ENCODE results near the gene PSEN1. TPM values are rescaled to one million over a fixed set of nuclear protein-coding genes. Genes with fewer than 3 reads are reported as not detected.

The PSEN1 gene
- total and polyA plus RNA-seq, 2 of the 8 experiments (the other 6 are each of a cell fraction or from before 2014, with no cell fraction given): 10.1 to 38.7 TPM

GRCh38 chr14:73238941-73239340 lies 102.6 kb downstream of the PSEN1 start (continued):
- no peak for TF ChIP-seq CHD7 (IDR thresholded peaks at IDR 0.05; ENCODE audit: insufficient replicate concordance, low read length)

Data from H1 (cell line).